ENCODE data around the gene C4orf54. TPM values are rescaled to one million over a fixed set of nuclear protein-coding genes. Genes with fewer than 3 reads are reported as not detected.

The C4orf54 gene
- total RNA-seq, 1 experiment from 2014 or later = not detected

DNA sequence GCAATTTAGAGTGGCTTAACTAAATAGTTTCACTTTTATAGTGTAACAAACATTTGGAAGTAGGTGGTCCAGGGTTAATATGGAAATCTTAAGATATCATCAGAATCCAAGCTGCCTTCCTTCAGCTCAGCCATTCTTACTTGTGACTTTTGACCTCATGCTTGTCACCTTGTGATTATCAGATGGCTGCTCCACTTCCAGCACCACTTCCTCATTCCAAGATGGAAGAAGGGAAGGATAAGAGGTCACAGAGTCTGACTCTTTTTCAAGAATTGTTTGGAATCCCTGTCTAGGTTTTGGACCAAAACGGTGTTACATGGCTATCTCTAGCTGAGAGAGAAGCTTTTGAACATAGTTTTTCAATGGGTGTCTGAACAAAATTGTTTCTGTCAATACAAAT lies 43.1 kb downstream of the C4orf54 start:
- H4K5ac ChIP-seq (ENCODE audit: insufficient read length, low read depth, low read length) = no peak overlapping the region
- WGBS (ENCODE audit: extremely low coverage, insufficient read length, low lambda C conversion rate) = no CpG with 5 or more reads among the region's 1 CpG
- Mint-ChIP-seq H3K9me3 (no peaks in the 10 kb centered on the region), H3K27ac (no peak overlapping the region), H3K27me3 (ENCODE audit: low read depth) (no peaks in the 10 kb centered on the region), H3K36me3 (ENCODE audit: insufficient read depth in 1 of 3, low read depth in 3 of 3) (no peaks in the 10 kb centered on the region), H3K4me1 (peaks cover 0 to under 1% of the 10 kb centered on the region in 2 experiments; a peak in 1 of 4 replicates), H3K4me3 (no peak overlapping the region)
- TF ChIP-seq CTCF (conservative IDR thresholded peaks at IDR 0.05) = no peak
- no peak overlapping the region for H3K56ac ChIP-seq (ENCODE audit: insufficient read length, low read depth, low read length)
- H3K79me1 ChIP-seq (ENCODE audit: insufficient read depth, low read depth, low read length, poor library complexity, severe bottlenecking) = no peaks in the 10 kb centered on the region
- H4K91ac ChIP-seq (ENCODE audit: insufficient read length, low read depth, low read length) = no peak overlapping the region
- no peak overlapping the region for H2AK5ac ChIP-seq (ENCODE audit: insufficient read length, low read length)
- no peaks in the 10 kb centered on the region for H3K23me2 ChIP-seq (ENCODE audit: insufficient read length, low read depth, low read length, poor library complexity, severe bottlenecking)
- H3K9me3 ChIP-seq (ENCODE audit: control insufficient read depth, low read depth, low read length) = no peaks in the 10 kb centered on the region
- H2BK5ac ChIP-seq (ENCODE audit: insufficient read length, low read length) = no peak overlapping the region
- no peak overlapping the region for H3K23ac ChIP-seq (ENCODE audit: insufficient read length, low read depth, low read length)
- H2BK15ac ChIP-seq (ENCODE audit: low read depth, low read length) = no peak overlapping the region
- H2BK12ac ChIP-seq (ENCODE audit: insufficient read length, low read depth, low read length) = no peak overlapping the region
- no peak overlapping the region for H3K14ac ChIP-seq (ENCODE audit: insufficient read depth, low read length)
- H3T11ph ChIP-seq (ENCODE audit: low read length) = no peak overlapping the region
- H3K4me1 ChIP-seq (ENCODE audit: insufficient read depth, low read length) = no peaks in the 10 kb centered on the region
- H2BK120ac ChIP-seq (ENCODE audit: low read depth, low read length, poor library complexity, severe bottlenecking) = no peak overlapping the region
- no peak overlapping the region for H2BK20ac ChIP-seq (ENCODE audit: low read depth, low read length, poor library complexity, severe bottlenecking)
- H4K8ac ChIP-seq (replicated peaks; ENCODE audit: insufficient read length, low read depth, low read length) = no peak overlapping the region
- H3K4me2 ChIP-seq (ENCODE audit: insufficient read depth, insufficient read length, low read length) = no peak overlapping the region
- no peaks in the 10 kb centered on the region for H4K20me1 ChIP-seq (ENCODE audit: control insufficient read depth, insufficient read depth, insufficient read length)
- H2AFZ ChIP-seq (ENCODE audit: low read length) = no peak overlapping the region
- no peak overlapping the region for H3K18ac ChIP-seq (ENCODE audit: insufficient read length, low read depth, low read length)
- no peak overlapping the region for H3K27ac ChIP-seq (ENCODE audit: insufficient read length, low read depth, low read length)
- H3K27me3 ChIP-seq (ENCODE audit: insufficient read depth, low read length) = no peaks in the 10 kb centered on the region
- H3K9ac ChIP-seq (ENCODE audit: extremely low read depth, insufficient read length, low read length) = no peak overlapping the region
- no peak overlapping the region for H3K4ac ChIP-seq (ENCODE audit: low read depth, low read length)
- no peak for DNase-seq
- no peaks in the 10 kb centered on the region for H3K79me2 ChIP-seq (ENCODE audit: insufficient read depth, low read length)

All from H9 (cell line).